Hematopoietic multipotent progenitor cell treated with erythropoietin and hydrocortisone succinate and interleukin-3 and kit ligand, for 17 days (in vitro differentiated cells): ENCODE data around the gene THOP1.

Source experiments
- DNase-seq: peaks from one replicate; pipeline ENCODE4 v3.0.0-alpha.2; 2015; ENCODE audit warnings: low spot score

THOP1 gene

GRCh38 chr19:2854849-2855248, 69.5 kb downstream of the THOP1 start:
- DNase-seq: no peak

GRCh38 chr19:2856457-2857050, 71.3 kb downstream of the THOP1 start:
- no peak for DNase-seq

- DNase-seq: no peak
Observed at GRCh38 chr19:2858864-2859263, 73.6 kb downstream of the THOP1 start.

GRCh38 chr19:2863816-2864215, 78.5 kb downstream of the THOP1 start:
- no peak for DNase-seq
